Thyroid gland (tissue), 4 donors: Measurements from ENCODE around the gene ATIC. TPM values are rescaled to one million over a fixed set of nuclear protein-coding genes. Genes with fewer than 3 reads are reported as not detected.

Source experiments
- DNase-seq, 2 donors: peaks; one replicate each; pipeline ENCODE4 v3.0.0-alpha.2; 2019
- H3K27ac ChIP-seq, 3 donors: fragments of 200-600 bp; sonication (generic); 1 replicate in 2 of 3; 2 replicates in 1 of 3; pipeline ENCODE4 v1.5.1; 2016 to 2019; ENCODE audit warnings: mild to moderate bottlenecking in 1 of 3, moderate library complexity in 1 of 3
- H3K27me3 ChIP-seq: fragments of 200-600 bp; sonication (generic); one replicate; pipeline ENCODE4 v1.5.1; 2019
- H3K36me3 ChIP-seq, 2 donors: fragments of 200-600 bp; sonication (generic); one replicate each; pipeline ENCODE4 v1.5.1; 2016 to 2019
- H3K4me1 ChIP-seq, 2 donors: fragments of 200-600 bp; sonication (generic); one replicate each; pipeline ENCODE4 v1.5.1; 2017 to 2019
- H3K4me3 ChIP-seq, 3 donors: fragments of 200-600 bp; sonication (generic); replicated peaks in 1 of 3; 1 replicate in 2 of 3; 2 replicates in 1 of 3; pipeline ENCODE4 v1.5.1; 2016; ENCODE audit warnings: mild to moderate bottlenecking in 1 of 3
- H3K9me3 ChIP-seq: fragments of 200-600 bp; sonication (generic); one replicate; pipeline ENCODE4 v1.5.1; 2017
- POLR2A ChIP-seq, 2 donors: fragments of 450-650 bp; IDR thresholded peaks; one replicate each; pipeline ENCODE4 v1.6.1; 2017; ENCODE audit warnings: antibody characterized with exemption in 2 of 2, mild to moderate bottlenecking in 2 of 2, moderate library complexity in 1 of 2
- WGBS, 2 donors: methylation state at CpG; one replicate each; pipeline ENCODE4 v1.1.5; 2017; 5-methylcytosine and 5-hydroxymethylcytosine counted together
- intact Hi-C: fragments of 100-400 bp; cut with DNase I; formaldehyde crosslinking; loops from one replicate; pipeline ENCODE4 v1.15.1; 2023
- total RNA-seq, 4 donors: library from RNA; depleted of rRNA; stranded (reverse); fragments of >200 nt; gene quantifications; one replicate each; pipeline ENCODE4 v1.2.3, GENCODE V29; 2016
- TF ChIP-seq, protein P1 (sequence below), 6 experiments: fragments of 200-600 bp in 3 of 6; fragments of 450-650 bp in 3 of 6; sonication (generic) in 3 of 6; IDR thresholded peaks; one replicate each; pipeline ENCODE4 v1.5.1; 2016 to 2019; ENCODE audit warnings: antibody characterized with exemption in 6 of 6, mild to moderate bottlenecking in 2 of 6, inconsistent platforms in 1 of 6, moderate library complexity in 1 of 6

ATIC gene
- total RNA-seq, 4 donors from 2014 or later: 25.7 to 35.1 (median 27.4) TPM

DNA sequence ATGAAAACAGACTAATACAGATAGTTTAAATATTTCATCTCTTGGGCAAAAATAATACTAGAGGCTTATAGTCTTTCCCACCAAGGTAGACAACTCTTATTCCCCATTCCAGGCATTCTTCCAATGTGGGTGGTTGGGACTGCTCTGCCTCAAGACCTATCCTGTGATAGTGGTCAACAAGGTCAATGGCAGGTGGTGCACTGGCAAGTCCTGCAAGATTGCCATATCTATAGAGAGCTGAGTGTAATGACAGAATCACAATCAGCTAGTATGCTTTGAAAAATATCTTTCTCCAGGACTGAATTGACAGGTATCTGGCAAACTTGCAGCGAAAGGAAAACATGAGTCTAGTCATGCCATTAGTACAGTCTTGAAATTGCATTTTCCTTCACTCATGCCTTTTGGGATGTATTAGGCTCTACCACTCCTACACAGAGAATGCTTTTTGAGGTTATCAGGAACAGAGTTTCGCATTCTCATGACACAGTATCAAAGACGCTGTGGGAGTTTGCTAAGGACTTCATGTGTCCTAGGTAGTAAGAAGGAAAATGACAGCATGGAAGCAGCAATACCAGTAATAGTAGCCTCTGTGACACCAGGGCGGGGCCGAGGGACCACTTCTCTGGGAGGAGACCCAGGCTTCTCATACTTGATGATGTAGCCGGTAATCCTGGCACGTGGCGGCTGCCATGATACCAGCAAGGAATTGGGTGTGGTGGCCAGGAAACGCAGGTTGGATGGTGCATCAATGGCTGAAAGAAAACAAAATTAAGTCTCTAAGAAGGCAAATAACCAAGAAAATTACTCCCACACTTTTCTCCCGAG lies 63.0 kb downstream of the ATIC start:
- intact Hi-C loops: no loop called here

DNA sequence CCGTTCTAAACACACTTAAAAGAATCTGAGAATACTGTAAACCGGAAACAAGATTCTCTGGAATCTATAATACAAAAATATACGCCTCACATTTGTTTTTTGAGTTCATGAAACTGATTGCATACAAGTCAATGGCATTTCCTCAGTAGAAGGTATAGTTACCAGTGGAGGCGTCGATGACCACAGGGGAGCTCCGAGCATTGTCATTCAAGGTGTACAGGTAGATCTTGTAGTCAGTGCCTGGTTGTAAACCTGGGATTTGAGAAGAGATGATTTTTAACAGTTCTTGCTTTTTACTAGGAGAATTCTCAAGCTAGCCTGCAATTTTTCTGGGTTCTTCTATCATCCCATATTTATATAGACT lies 63.6 kb downstream of the ATIC start:
- no peak for TF ChIP-seq POLR2A (IDR thresholded peaks at IDR 0.05)
- TF ChIP-seq, protein P1, sequence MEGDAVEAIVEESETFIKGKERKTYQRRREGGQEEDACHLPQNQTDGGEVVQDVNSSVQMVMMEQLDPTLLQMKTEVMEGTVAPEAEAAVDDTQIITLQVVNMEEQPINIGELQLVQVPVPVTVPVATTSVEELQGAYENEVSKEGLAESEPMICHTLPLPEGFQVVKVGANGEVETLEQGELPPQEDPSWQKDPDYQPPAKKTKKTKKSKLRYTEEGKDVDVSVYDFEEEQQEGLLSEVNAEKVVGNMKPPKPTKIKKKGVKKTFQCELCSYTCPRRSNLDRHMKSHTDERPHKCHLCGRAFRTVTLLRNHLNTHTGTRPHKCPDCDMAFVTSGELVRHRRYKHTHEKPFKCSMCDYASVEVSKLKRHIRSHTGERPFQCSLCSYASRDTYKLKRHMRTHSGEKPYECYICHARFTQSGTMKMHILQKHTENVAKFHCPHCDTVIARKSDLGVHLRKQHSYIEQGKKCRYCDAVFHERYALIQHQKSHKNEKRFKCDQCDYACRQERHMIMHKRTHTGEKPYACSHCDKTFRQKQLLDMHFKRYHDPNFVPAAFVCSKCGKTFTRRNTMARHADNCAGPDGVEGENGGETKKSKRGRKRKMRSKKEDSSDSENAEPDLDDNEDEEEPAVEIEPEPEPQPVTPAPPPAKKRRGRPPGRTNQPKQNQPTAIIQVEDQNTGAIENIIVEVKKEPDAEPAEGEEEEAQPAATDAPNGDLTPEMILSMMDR (IDR thresholded peaks at IDR 0.05): no peak
- intact Hi-C loops: no loop called here

More for the DNA sequence above, 63.0 kb downstream of the ATIC start:
- no peaks in the 10 kb centered on the region for H3K9me3 ChIP-seq
- no peak for TF ChIP-seq POLR2A (IDR thresholded peaks at IDR 0.05)
- TF ChIP-seq, protein P1 (IDR thresholded peaks at IDR 0.05): no peak
- 96% methylated on average over 10 of the region's 10 CpGs for WGBS, 2 donors
- no peak for DNase-seq
- no peak overlapping the region for H3K4me3 ChIP-seq
- H3K27me3 ChIP-seq: no peaks in the 10 kb centered on the region
- no peaks in the 10 kb centered on the region for H3K4me1 ChIP-seq
- no peak overlapping the region for H3K27ac ChIP-seq
- peaks cover 0 to 2% of the 10 kb centered on the region in 2 donors for H3K36me3 ChIP-seq

DNA sequence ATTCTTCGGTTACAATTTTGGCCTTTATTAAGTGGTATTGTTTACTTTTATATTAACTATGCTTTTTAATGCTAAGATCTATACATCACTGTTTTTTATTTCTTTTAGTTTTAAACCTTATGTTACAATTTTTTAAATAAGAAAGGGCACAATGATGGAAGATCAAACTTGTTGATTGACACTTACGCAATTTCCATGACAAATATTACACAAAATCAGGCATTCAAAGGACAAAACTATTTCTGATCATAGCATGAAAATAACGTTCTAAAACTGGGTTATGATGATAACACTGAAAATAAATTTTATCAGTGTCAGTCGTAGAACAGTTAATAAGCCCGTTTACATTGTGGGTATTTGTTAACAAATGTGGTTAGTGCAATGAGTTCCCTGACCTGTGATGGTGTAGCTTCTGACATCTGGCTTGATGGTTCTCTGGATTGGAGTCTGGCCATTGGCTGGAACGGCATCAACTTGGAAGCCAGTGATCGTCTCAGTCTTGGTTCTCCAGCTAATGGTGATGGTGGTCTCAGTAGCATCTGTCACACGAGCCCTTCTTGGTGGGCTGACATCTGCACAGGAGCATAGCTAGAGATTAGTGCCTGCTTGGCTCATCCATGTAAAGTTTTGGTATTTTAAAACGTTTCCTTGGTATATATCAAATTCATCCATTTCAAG lies 64.4 kb downstream of the ATIC start:
- intact Hi-C loops: no loop called here
- TF ChIP-seq, protein P1 (IDR thresholded peaks at IDR 0.05): no peak
- TF ChIP-seq POLR2A (IDR thresholded peaks at IDR 0.05): no peak
- no peaks in the 10 kb centered on the region for H3K27me3 ChIP-seq
- peaks cover 0 to 2% of the 10 kb centered on the region in 2 donors for H3K36me3 ChIP-seq
- no peak overlapping the region for H3K4me3 ChIP-seq
- H3K9me3 ChIP-seq: no peaks in the 10 kb centered on the region
- H3K4me1 ChIP-seq: no peaks in the 10 kb centered on the region
- DNase-seq: no peak
- no peak overlapping the region for H3K27ac ChIP-seq
- WGBS, 2 donors: 90% methylated on average over 9 of the region's 9 CpGs

More for the DNA sequence above, 63.6 kb downstream of the ATIC start:
- no peaks in the 10 kb centered on the region for H3K27me3 ChIP-seq
- DNase-seq: no peak
- H3K36me3 ChIP-seq: peaks cover 0 to 2% of the 10 kb centered on the region in 2 donors
- no peaks in the 10 kb centered on the region for H3K9me3 ChIP-seq
- H3K4me1 ChIP-seq: no peaks in the 10 kb centered on the region
- no peak overlapping the region for H3K27ac ChIP-seq
- H3K4me3 ChIP-seq: no peak overlapping the region
- 95 to 96% methylated on average over 6 of the region's 6 CpGs for WGBS, 2 donors

DNA sequence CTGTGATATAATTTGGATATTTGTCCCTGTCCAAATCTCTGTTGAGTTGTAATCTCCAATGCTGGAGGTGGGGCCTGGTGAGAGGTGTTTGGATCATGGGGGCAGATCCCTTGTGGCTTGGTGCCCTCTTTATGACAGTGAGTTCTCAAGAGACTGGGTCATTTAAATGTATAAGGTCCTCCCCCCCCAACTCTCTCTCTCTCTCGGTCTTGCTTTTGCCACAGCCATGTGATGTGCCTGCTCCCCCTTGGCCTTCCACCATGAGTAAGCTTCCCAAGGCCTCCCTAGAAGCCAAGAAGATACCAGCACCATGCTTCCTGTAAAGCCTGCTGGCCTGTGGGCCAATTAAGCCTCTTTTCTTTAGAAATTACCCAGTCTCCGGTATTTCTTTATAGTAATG lies 65.4 kb downstream of the ATIC start:
- H3K4me3 ChIP-seq: no peak overlapping the region
- DNase-seq: no peak
- H3K36me3 ChIP-seq: peaks cover 0 to 2% of the 10 kb centered on the region in 2 donors
- no peaks in the 10 kb centered on the region for H3K27me3 ChIP-seq
- H3K27ac ChIP-seq: no peak overlapping the region
- intact Hi-C loops: no loop called here
- no peaks in the 10 kb centered on the region for H3K4me1 ChIP-seq
- no peaks in the 10 kb centered on the region for H3K9me3 ChIP-seq
- 91 to 96% methylated on average over 2 of the region's 2 CpGs for WGBS, 2 donors
- TF ChIP-seq, protein P1 (IDR thresholded peaks at IDR 0.05): no peak
- TF ChIP-seq POLR2A (IDR thresholded peaks at IDR 0.05): no peak

DNA sequence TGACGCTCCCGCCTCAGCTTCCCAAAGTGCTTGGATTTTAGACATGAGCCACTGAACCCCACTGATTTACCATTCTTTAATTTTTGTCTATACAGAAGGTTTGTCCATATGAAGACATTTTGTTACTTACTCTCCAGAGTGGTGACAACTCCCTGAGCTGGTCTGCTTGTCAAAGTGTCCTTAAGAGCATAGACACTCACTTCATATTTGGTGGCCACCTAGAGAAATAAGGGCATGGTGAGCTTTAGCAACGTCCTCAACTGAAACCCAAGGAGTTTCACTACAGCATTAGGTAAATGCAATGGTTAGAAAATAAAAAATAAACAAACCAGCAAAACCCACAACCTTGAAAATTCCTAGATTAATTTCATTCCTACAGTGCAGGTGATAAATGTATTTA lies 66.2 kb downstream of the ATIC start:
- TF ChIP-seq POLR2A (IDR thresholded peaks at IDR 0.05): no peak
- TF ChIP-seq, protein P1 (IDR thresholded peaks at IDR 0.05): no peak
- no peaks in the 10 kb centered on the region for H3K4me1 ChIP-seq
- H3K9me3 ChIP-seq: no peaks in the 10 kb centered on the region
- H3K27me3 ChIP-seq: no peaks in the 10 kb centered on the region
- no peak overlapping the region for H3K4me3 ChIP-seq
- intact Hi-C loops: no loop called here
- 97% methylated on average over 3 of the region's 3 CpGs for WGBS, 2 donors
- no peak overlapping the region for H3K27ac ChIP-seq
- H3K36me3 ChIP-seq: peaks cover 0 to 2% of the 10 kb centered on the region in 2 donors
- DNase-seq: no peak
